ENCODE data around the gene DGCR6. TPM values are rescaled to one million over a fixed set of nuclear protein-coding genes. Genes with fewer than 3 reads are reported as not detected.
A peak's percentile ranks its signal among the peaks of the same experiment; 100 is the strongest.
"Not testable (repeated sequence)": the region's sequence is repeated elsewhere in the genome, so short reads cannot be mapped to it uniquely, and the experiment has no call there.

The DGCR6 gene
- polyA plus RNA-seq, 4 donors: 1.4 to 7.3 (median 2.6) TPM

DNA sequence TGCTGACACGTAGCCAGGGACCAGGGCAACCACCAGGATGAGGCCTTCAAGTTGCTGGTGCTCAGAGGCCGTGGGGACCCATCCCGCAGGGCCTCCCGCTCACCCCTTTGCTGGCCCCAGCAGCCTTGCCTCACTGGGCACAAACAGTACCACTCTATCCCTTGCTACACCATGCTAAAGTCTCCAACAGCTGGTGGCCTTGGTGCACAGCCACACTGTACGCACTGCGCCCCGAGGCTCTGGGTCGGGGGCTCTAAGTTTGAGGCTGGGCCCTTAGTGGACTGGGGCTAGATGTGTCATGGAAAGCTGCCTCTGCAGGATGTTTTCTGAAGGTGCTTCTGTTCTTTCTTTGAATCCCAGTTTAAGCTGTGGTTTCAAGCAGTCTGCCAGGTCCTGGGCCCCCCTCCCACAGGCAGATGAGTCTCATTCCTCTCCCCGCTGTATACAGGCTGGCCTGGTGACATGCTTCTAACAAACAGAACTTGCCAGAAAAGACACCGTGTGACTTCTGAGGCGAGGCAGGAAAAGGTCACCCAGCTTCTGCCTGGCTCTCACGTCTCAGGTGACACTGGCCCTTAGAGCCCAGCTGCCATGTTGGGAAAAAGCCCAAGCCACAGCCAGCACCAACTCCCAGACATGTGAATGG is 14.3 kb downstream of the DGCR6 start:
- WGBS, 3 donors: no CpG with 5 or more reads among the region's 12 CpGs
- not testable (repeated sequence) for H3K27ac ChIP-seq (ENCODE audit: low read depth in 1 of 3, low read length in 2 of 3); DNase-seq; H3K36me3 ChIP-seq (ENCODE audit: control insufficient read depth in 3 of 3, insufficient read depth in 2 of 3, low read depth in 1 of 3, low read length in 3 of 3); FAIRE-seq; H3K4me3 ChIP-seq (ENCODE audit: low read depth in 1 of 3, low read length in 3 of 3); H3K9me3 ChIP-seq (ENCODE audit: control insufficient read depth in 2 of 2, insufficient read depth in 1 of 2, low read depth in 1 of 2, low read length in 1 of 2); H3K4me1 ChIP-seq (ENCODE audit: control insufficient read depth in 3 of 3, insufficient read depth in 2 of 3, low read depth in 1 of 3, low read length in 2 of 3); H3K27me3 ChIP-seq (ENCODE audit: control insufficient read depth in 3 of 3, insufficient read depth in 3 of 3, low read length in 3 of 3)

- Histone ChIP-seq H3K4me1 (ENCODE audit: control insufficient read depth in 3 of 3, insufficient read depth in 2 of 3, low read depth in 1 of 3, low read length in 2 of 3) (no peaks in the 10 kb centered on the region), H3K9me3 (ENCODE audit: control insufficient read depth in 2 of 2, insufficient read depth in 1 of 2, low read depth in 1 of 2, low read length in 1 of 2) (no peaks in the 10 kb centered on the region), H3K4me3 (ENCODE audit: low read depth in 1 of 3, low read length in 3 of 3) (no peak overlapping the region), H3K36me3 (ENCODE audit: control insufficient read depth in 3 of 3, insufficient read depth in 2 of 3, low read depth in 1 of 3, low read length in 3 of 3) (no peaks in the 10 kb centered on the region), H3K27ac (ENCODE audit: low read depth in 1 of 3, low read length in 2 of 3) (peak overlapping the region in 1 of 3 donors; percentile 67), H3K27me3 (ENCODE audit: control insufficient read depth in 3 of 3, insufficient read depth in 3 of 3, low read length in 3 of 3) (no peaks in the 10 kb centered on the region)
- DNase-seq (no peak), FAIRE-seq (no peak)
- WGBS, 3 donors: no CpG with 5 or more reads among the region's 20 CpGs
Measured at GRCh38 chr22:18925368-18926064, 19.4 kb downstream of the DGCR6 start.

- no peak for DNase-seq
- Histone ChIP-seq H3K4me1 (ENCODE audit: control insufficient read depth in 3 of 3, insufficient read depth in 2 of 3, low read depth in 1 of 3, low read length in 2 of 3) (no peaks in the 10 kb centered on the region), H3K27me3 (ENCODE audit: control insufficient read depth in 3 of 3, insufficient read depth in 3 of 3, low read length in 3 of 3) (no peaks in the 10 kb centered on the region), H3K27ac (ENCODE audit: low read depth in 1 of 3, low read length in 2 of 3) (no peak overlapping the region), H3K9me3 (ENCODE audit: control insufficient read depth in 2 of 2, insufficient read depth in 1 of 2, low read depth in 1 of 2, low read length in 1 of 2) (no peaks in the 10 kb centered on the region), H3K4me3 (ENCODE audit: low read depth in 1 of 3, low read length in 3 of 3) (no peak overlapping the region), H3K36me3 (ENCODE audit: control insufficient read depth in 3 of 3, insufficient read depth in 2 of 3, low read depth in 1 of 3, low read length in 3 of 3) (no peaks in the 10 kb centered on the region)
- WGBS, 3 donors: no CpG with 5 or more reads among the region's 4 CpGs
- no peak for FAIRE-seq
Measured at GRCh38 chr22:18927020-18927419, 20.9 kb downstream of the DGCR6 start.

- Histone ChIP-seq H3K27ac (ENCODE audit: low read depth in 1 of 3, low read length in 2 of 3) (no peak overlapping the region), H3K27me3 (ENCODE audit: control insufficient read depth in 3 of 3, insufficient read depth in 3 of 3, low read length in 3 of 3) (no peaks in the 10 kb centered on the region), H3K9me3 (ENCODE audit: control insufficient read depth in 2 of 2, insufficient read depth in 1 of 2, low read depth in 1 of 2, low read length in 1 of 2) (no peaks in the 10 kb centered on the region), H3K4me3 (ENCODE audit: low read depth in 1 of 3, low read length in 3 of 3) (no peak overlapping the region), H3K4me1 (ENCODE audit: control insufficient read depth in 3 of 3, insufficient read depth in 2 of 3, low read depth in 1 of 3, low read length in 2 of 3) (no peaks in the 10 kb centered on the region), H3K36me3 (ENCODE audit: control insufficient read depth in 3 of 3, insufficient read depth in 2 of 3, low read depth in 1 of 3, low read length in 3 of 3) (no peaks in the 10 kb centered on the region)
- FAIRE-seq: no peak
- no peak for DNase-seq
- no CpG with 5 or more reads among the region's 5 CpGs for WGBS, 3 donors
Measured at GRCh38 chr22:18927573-18927972, 21.5 kb downstream of the DGCR6 start.

DNA sequence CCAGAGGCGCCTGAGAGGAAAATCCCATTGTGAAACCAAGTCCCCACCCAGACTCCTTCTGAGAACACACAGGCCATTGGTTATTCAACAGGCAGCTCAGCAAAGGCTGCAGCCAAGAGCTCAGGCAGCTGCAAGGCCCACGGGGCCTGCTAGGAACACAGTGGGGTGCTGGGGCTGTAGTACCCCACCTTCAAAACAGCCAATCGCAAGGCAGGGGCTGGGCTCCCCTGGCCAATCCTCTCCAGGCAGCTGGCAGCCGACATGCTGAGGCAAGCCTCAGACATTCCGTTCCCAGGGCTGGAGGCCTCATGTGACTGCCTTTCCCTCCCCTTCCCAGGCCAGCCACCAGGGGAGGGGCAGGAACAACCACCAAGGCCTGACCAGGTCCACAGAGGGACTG is 23.3 kb downstream of the DGCR6 start:
- FAIRE-seq (no peak), DNase-seq (no peak)
- Histone ChIP-seq H3K36me3 (ENCODE audit: control insufficient read depth in 3 of 3, insufficient read depth in 2 of 3, low read depth in 1 of 3, low read length in 3 of 3) (no peaks in the 10 kb centered on the region), H3K27ac (ENCODE audit: low read depth in 1 of 3, low read length in 2 of 3) (peak overlapping the region in 1 of 3 donors; percentile 48), H3K9me3 (ENCODE audit: control insufficient read depth in 2 of 2, insufficient read depth in 1 of 2, low read depth in 1 of 2, low read length in 1 of 2) (no peaks in the 10 kb centered on the region), H3K27me3 (ENCODE audit: control insufficient read depth in 3 of 3, insufficient read depth in 3 of 3, low read length in 3 of 3) (no peaks in the 10 kb centered on the region), H3K4me3 (ENCODE audit: low read depth in 1 of 3, low read length in 3 of 3) (no peak overlapping the region), H3K4me1 (ENCODE audit: control insufficient read depth in 3 of 3, insufficient read depth in 2 of 3, low read depth in 1 of 3, low read length in 2 of 3) (no peaks in the 10 kb centered on the region)
- WGBS, 3 donors: 42% methylated on average over 1 of the region's 5 CpGs; no CpG with 5 or more reads in 2 of the 3 donors

GRCh38 chr22:18931905-18932652 is 26.0 kb downstream of the DGCR6 start:
- no peaks in the 10 kb centered on the region for H3K4me1 ChIP-seq (ENCODE audit: control insufficient read depth in 3 of 3, insufficient read depth in 2 of 3, low read depth in 1 of 3, low read length in 2 of 3)
- DNase-seq (no peak), FAIRE-seq (no peak)
- H3K27ac ChIP-seq (ENCODE audit: low read depth in 1 of 3, low read length in 2 of 3): no peak overlapping the region
- H3K27me3 ChIP-seq (ENCODE audit: control insufficient read depth in 3 of 3, insufficient read depth in 3 of 3, low read length in 3 of 3): no peaks in the 10 kb centered on the region
- no CpG with 5 or more reads among the region's 16 CpGs for WGBS, 3 donors
- H3K36me3 ChIP-seq (ENCODE audit: control insufficient read depth in 3 of 3, insufficient read depth in 2 of 3, low read depth in 1 of 3, low read length in 3 of 3): no peaks in the 10 kb centered on the region
- H3K9me3 ChIP-seq (ENCODE audit: control insufficient read depth in 2 of 2, insufficient read depth in 1 of 2, low read depth in 1 of 2, low read length in 1 of 2): no peaks in the 10 kb centered on the region
- H3K4me3 ChIP-seq (ENCODE audit: low read depth in 1 of 3, low read length in 3 of 3): no peak overlapping the region

DNA sequence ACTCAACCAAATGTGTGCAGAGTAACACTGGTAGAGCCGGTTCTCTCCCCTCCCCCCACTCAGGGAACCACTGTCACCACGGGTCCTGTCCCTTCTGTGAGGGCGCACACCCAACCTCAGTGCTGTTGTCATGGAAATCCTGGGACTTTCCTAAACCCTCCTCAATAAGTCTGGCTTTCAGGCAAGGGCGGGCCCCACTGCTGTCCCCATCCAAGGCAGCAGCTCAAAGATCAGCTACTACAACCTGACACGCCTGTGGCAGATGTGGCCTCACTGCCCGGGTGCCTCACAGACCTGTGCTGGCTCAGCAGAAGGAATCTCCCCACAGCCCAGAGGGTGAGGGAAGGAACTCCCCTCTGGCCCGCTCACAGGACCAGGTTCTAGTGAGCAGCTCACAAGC is 27.8 kb downstream of the DGCR6 start:
- no peak for FAIRE-seq
- Histone ChIP-seq H3K27ac (ENCODE audit: low read depth in 1 of 3, low read length in 2 of 3) (no peak overlapping the region), H3K4me1 (ENCODE audit: control insufficient read depth in 3 of 3, insufficient read depth in 2 of 3, low read depth in 1 of 3, low read length in 2 of 3) (no peaks in the 10 kb centered on the region), H3K9me3 (ENCODE audit: control insufficient read depth in 2 of 2, insufficient read depth in 1 of 2, low read depth in 1 of 2, low read length in 1 of 2) (no peaks in the 10 kb centered on the region), H3K4me3 (ENCODE audit: low read depth in 1 of 3, low read length in 3 of 3) (no peak overlapping the region), H3K36me3 (ENCODE audit: control insufficient read depth in 3 of 3, insufficient read depth in 2 of 3, low read depth in 1 of 3, low read length in 3 of 3) (no peaks in the 10 kb centered on the region), H3K27me3 (ENCODE audit: control insufficient read depth in 3 of 3, insufficient read depth in 3 of 3, low read length in 3 of 3) (no peaks in the 10 kb centered on the region)
- no CpG with 5 or more reads among the region's 7 CpGs for WGBS, 3 donors
- no peak for DNase-seq

DNA sequence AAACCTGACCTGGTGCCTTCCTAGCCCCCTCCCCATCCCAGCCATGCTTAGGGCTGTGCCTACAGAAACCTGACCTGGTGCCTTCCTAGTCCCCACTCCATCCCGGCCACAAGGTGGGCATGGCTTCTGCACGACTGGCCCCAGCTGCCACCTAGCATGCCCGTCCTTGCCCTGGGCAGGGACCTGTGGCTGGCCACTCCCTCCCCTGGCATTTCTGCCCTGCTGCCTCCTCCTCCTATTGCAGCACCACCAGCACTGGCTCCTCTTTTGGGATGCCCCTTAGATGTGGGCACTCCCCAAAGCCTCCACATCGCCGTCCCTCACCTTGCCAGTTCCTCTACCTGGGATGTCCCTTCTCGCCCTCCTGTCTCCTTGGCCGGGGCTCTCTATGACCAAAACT is 28.6 kb downstream of the DGCR6 start:
- not testable (repeated sequence) for H3K36me3 ChIP-seq (ENCODE audit: control insufficient read depth in 3 of 3, insufficient read depth in 2 of 3, low read depth in 1 of 3, low read length in 3 of 3); FAIRE-seq
- WGBS, 3 donors: no CpG with 5 or more reads among the region's 7 CpGs

More for the DNA sequence above, 28.6 kb downstream of the DGCR6 start:
- DNase-seq; H3K27me3 ChIP-seq (ENCODE audit: control insufficient read depth in 3 of 3, insufficient read depth in 3 of 3, low read length in 3 of 3); H3K4me1 ChIP-seq (ENCODE audit: control insufficient read depth in 3 of 3, insufficient read depth in 2 of 3, low read depth in 1 of 3, low read length in 2 of 3); H3K9me3 ChIP-seq (ENCODE audit: control insufficient read depth in 2 of 2, insufficient read depth in 1 of 2, low read depth in 1 of 2, low read length in 1 of 2); H3K4me3 ChIP-seq (ENCODE audit: low read depth in 1 of 3, low read length in 3 of 3); H3K27ac ChIP-seq (ENCODE audit: low read depth in 1 of 3, low read length in 2 of 3): not testable (repeated sequence)
